Caco-2 (cell line): Measurements from ENCODE around the gene ACSS1. TPM values are rescaled to one million over a fixed set of nuclear protein-coding genes. Genes with fewer than 3 reads are reported as not detected.

Source experiments
- BruUV-seq: library from RNA; stranded (reverse); fragments of 400-500 nt; replicated peaks from 2 replicates; lab custom pipeline; 2021; lab: Mats Ljungman, UMichigan
- CTCF ChIA-PET: fragments of 300-600 bp; sonication (Branson Sonifier 250); formaldehyde crosslinking; loops from one replicate; lab custom pipeline; 2022; ENCODE audit warnings: antibody characterized with exemption; lab: Charles Lee
- POLR2A ChIA-PET: fragments of 300-600 bp; sonication (Branson Sonifier 250); formaldehyde crosslinking; loops from one replicate; lab custom pipeline; 2022; ENCODE audit warnings: antibody characterized with exemption; lab: Charles Lee
- DNase-seq, 2 experiments: peaks; one replicate each; pipeline versions ENCODE4 v3.0.0 to v3.0.0-alpha.2; 2020 to 2022
- H3K27me3 ChIP-seq: replicated peaks from 2 replicates; pipeline ENCODE4 v1.6.0; 2011; ENCODE audit warnings: low read length; ENCODE audit not compliant: control insufficient read depth, insufficient read depth
- H3K36me3 ChIP-seq: 2 replicates; pipeline ENCODE4 v1.5.1; 2011; ENCODE audit warnings: low read length; ENCODE audit not compliant: control insufficient read depth, insufficient read depth
- H3K4me1 ChIP-seq: fragments of 250-450 bp; sonication (Bioruptor Pico); 2 replicates; pipeline ENCODE4 v1.5.1; 2020; ENCODE audit warnings: mild to moderate bottlenecking
- H3K4me3 ChIP-seq: 2 replicates; pipeline ENCODE4 v1.5.1; 2011; ENCODE audit warnings: low read depth, mild to moderate bottlenecking, control low read depth, low read length
- H3K9me3 ChIP-seq: fragments of 250-450 bp; sonication (Bioruptor Pico); 2 replicates; pipeline ENCODE4 v1.5.1; 2020; ENCODE audit warnings: mild to moderate bottlenecking, moderate library complexity
- H3K27ac Mint-ChIP-seq: one replicate; pipeline ENCODE4 v1.8.0; 2022; ENCODE audit warnings: mixed read lengths; ENCODE audit not compliant: unreplicated experiment
- H3K27me3 Mint-ChIP-seq: one replicate; pipeline ENCODE4 v1.8.0; 2022; ENCODE audit warnings: mixed read lengths; ENCODE audit not compliant: insufficient read depth, unreplicated experiment
- H3K36me3 Mint-ChIP-seq: one replicate; pipeline ENCODE4 v1.8.0; 2022; ENCODE audit warnings: mild to moderate bottlenecking, mixed read lengths; ENCODE audit not compliant: insufficient read depth, unreplicated experiment
- H3K4me1 Mint-ChIP-seq: one replicate; pipeline ENCODE4 v1.8.0; 2022; ENCODE audit warnings: low read depth, mixed read lengths; ENCODE audit not compliant: unreplicated experiment
- H3K4me3 Mint-ChIP-seq: one replicate; pipeline ENCODE4 v1.8.0; 2022; ENCODE audit warnings: mild to moderate bottlenecking, moderate library complexity, mixed read lengths; ENCODE audit not compliant: unreplicated experiment
- H3K9me3 Mint-ChIP-seq: one replicate; pipeline ENCODE4 v1.8.0; 2022; ENCODE audit warnings: mixed read lengths; ENCODE audit not compliant: unreplicated experiment
- intact Hi-C: fragments of 100-400 bp; cut with micrococcal nuclease; formaldehyde crosslinking; loops from one replicate; pipeline ENCODE4 v1.10.0; 2022; ENCODE audit not compliant: unreplicated experiment
- total RNA-seq: library from RNA; stranded (reverse); gene quantifications from 2 replicates; pipeline ENCODE4 v1.2.3, GENCODE V29; 2022
- TF ChIP-seq, protein P1 (sequence below), 2 experiments: fragments of 200-600 bp in 1 of 2; IDR thresholded peaks; 1 replicate in 1 of 2; 2 replicates in 1 of 2; pipeline versions ENCODE4 v1.5.1 to v1.8.0; 2011 to 2022; ENCODE audit warnings: antibody characterized with exemption in 1 of 2, control low read depth in 1 of 2, inconsistent platforms in 1 of 2, low read depth in 1 of 2, low read length in 1 of 2, mild to moderate bottlenecking in 1 of 2, moderate library complexity in 1 of 2; ENCODE audit not compliant: insufficient read depth in 1 of 2, severe bottlenecking in 1 of 2, unreplicated experiment in 1 of 2

The ACSS1 gene
- total RNA-seq, 1 experiment from 2014 or later: 113 TPM

DNA sequence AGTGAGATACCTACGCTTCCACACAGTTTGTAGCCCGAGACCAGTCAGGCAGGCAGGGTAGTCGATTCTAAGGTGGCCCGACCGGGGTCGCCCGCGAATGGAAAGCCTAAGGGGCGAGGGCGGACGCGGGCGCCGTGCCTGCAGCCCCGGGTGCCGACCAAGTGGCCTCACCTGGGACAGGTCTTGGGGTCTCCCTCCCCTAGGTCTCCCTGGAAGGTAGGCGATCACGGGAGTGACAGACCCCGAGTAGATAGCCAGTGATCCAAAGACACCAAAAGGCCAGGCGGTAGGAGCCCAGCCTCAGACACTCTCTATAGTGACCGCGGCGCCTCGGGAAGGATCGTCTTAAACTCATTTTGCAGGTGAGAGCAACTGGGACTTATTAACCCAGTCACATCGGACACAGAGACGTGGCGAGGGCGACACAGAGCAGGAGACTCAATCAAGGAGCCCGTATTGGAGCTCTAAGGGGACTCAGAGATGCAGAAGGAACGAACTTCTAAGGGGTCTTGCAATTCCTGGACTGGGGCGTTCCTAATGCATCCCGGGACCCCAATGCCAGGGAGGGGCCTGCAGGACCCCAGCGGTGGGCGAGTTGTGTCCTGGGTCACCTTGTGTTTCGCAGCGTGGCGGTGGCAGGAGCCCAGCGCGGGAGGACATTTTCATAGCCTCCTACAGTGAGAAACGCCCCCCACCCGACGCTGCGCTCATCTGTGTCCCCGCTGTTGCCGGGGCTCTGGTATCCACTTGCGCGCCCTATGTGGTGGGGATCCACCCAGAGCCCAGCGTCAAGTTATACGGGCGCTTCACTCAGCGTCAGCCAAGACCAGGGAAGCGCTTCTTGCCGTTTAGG is 26.1 kb upstream of the ACSS1 start:
- no peaks in the 10 kb centered on the region for H3K4me1 Mint-ChIP-seq
- no peaks in the 10 kb centered on the region for H3K36me3 ChIP-seq
- no peaks in the 10 kb centered on the region for H3K36me3 Mint-ChIP-seq
- no peaks in the 10 kb centered on the region for H3K27me3 Mint-ChIP-seq
- H3K4me3 ChIP-seq: no peak overlapping the region
- no TSS peak for BruUV-seq
- ChIA-PET POLR2A (no interaction called here), CTCF (no interaction called here)
- no peak overlapping the region for H3K27ac Mint-ChIP-seq
- DNase-seq: no peak
- no peaks in the 10 kb centered on the region for H3K9me3 Mint-ChIP-seq
- intact Hi-C loops: no loop called here
- TF ChIP-seq, protein P1, sequence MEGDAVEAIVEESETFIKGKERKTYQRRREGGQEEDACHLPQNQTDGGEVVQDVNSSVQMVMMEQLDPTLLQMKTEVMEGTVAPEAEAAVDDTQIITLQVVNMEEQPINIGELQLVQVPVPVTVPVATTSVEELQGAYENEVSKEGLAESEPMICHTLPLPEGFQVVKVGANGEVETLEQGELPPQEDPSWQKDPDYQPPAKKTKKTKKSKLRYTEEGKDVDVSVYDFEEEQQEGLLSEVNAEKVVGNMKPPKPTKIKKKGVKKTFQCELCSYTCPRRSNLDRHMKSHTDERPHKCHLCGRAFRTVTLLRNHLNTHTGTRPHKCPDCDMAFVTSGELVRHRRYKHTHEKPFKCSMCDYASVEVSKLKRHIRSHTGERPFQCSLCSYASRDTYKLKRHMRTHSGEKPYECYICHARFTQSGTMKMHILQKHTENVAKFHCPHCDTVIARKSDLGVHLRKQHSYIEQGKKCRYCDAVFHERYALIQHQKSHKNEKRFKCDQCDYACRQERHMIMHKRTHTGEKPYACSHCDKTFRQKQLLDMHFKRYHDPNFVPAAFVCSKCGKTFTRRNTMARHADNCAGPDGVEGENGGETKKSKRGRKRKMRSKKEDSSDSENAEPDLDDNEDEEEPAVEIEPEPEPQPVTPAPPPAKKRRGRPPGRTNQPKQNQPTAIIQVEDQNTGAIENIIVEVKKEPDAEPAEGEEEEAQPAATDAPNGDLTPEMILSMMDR (IDR thresholded peaks at IDR 0.05; ENCODE audit: insufficient read depth in 1 of 2, low read depth in 1 of 2, low read length in 1 of 2, severe bottlenecking in 1 of 2, unreplicated experiment in 1 of 2): no peak
- H3K4me3 Mint-ChIP-seq: no peak overlapping the region
- no peaks in the 10 kb centered on the region for H3K27me3 ChIP-seq
- peaks cover 14% of the 10 kb centered on the region; the same call in 1 of the 2 replicates for H3K9me3 ChIP-seq
- no peaks in the 10 kb centered on the region for H3K4me1 ChIP-seq

DNA sequence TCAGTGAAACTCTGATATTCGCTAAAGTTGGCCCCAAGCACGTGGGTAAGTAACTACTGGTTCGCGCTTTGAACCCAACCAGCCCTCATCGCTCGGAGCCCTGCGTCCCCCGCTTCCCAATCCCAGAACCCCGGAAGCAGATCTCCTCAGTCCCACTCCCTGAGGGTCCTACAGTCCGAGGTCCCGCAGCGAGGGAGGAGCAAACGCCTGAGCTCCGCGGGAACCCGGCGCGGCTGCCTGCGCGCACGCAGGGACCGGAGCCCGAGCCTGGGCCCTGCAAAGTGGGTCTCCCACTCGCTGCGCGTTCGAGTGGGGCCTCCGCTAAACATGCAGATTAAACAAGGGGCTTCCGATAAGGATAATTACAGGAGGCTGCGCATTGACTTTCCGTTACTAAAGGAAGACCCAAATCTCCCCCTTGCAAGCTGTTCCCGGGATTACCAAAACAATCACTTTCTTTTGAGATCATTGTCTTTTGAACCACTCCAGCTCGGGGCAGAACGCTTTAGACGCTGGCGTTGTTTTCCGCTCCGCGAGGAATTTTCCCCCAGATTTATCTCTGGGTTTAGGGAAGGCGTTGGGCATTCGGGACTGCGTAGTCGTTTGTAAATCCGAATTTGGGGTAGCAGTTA is 25.3 kb upstream of the ACSS1 start:
- H3K36me3 ChIP-seq: no peaks in the 10 kb centered on the region
- no peaks in the 10 kb centered on the region for H3K4me1 ChIP-seq
- no peak overlapping the region for H3K4me3 ChIP-seq
- H3K9me3 ChIP-seq: peaks cover 14% of the 10 kb centered on the region; the same call in 1 of the 2 replicates
- no peaks in the 10 kb centered on the region for H3K4me1 Mint-ChIP-seq
- no peaks in the 10 kb centered on the region for H3K9me3 Mint-ChIP-seq
- BruUV-seq: no TSS peak
- intact Hi-C loops: no loop called here
- no peaks in the 10 kb centered on the region for H3K27me3 Mint-ChIP-seq
- H3K27ac Mint-ChIP-seq: no peak overlapping the region
- no peaks in the 10 kb centered on the region for H3K27me3 ChIP-seq
- POLR2A ChIA-PET: no interaction called here
- TF ChIP-seq, protein P1 (IDR thresholded peaks at IDR 0.05; ENCODE audit: insufficient read depth in 1 of 2, low read depth in 1 of 2, low read length in 1 of 2, severe bottlenecking in 1 of 2, unreplicated experiment in 1 of 2): no peak
- CTCF ChIA-PET: no interaction called here
- no peak overlapping the region for H3K4me3 Mint-ChIP-seq
- no peak for DNase-seq
- no peaks in the 10 kb centered on the region for H3K36me3 Mint-ChIP-seq

DNA sequence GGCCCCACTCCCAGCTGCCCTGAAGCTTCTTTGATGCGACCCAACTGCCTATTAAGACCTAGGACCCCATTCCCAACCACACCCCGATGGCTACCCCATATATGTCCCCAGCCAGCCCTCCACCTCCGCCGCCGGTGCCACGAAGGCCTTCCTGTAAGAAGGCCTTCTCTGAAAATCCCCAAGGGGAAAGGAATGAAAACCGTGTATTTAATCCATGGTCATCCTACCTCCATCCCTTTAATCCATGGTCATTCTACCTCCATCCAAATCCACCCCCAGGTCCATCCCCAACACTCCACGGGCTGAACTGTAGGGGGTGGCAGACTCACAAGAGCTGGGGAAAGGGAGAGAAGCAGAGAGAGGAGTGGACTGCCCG is 24.5 kb upstream of the ACSS1 start:
- H3K36me3 Mint-ChIP-seq: no peaks in the 10 kb centered on the region
- no TSS peak for BruUV-seq
- H3K4me3 Mint-ChIP-seq: no peak overlapping the region
- ChIA-PET POLR2A (no interaction called here), CTCF (no interaction called here)
- TF ChIP-seq, protein P1 (IDR thresholded peaks at IDR 0.05; ENCODE audit: insufficient read depth in 1 of 2, low read depth in 1 of 2, low read length in 1 of 2, severe bottlenecking in 1 of 2, unreplicated experiment in 1 of 2): no peak
- intact Hi-C loops: no loop called here
- no peaks in the 10 kb centered on the region for H3K27me3 ChIP-seq
- H3K4me3 ChIP-seq: no peak overlapping the region
- H3K27me3 Mint-ChIP-seq: no peaks in the 10 kb centered on the region
- H3K36me3 ChIP-seq: no peaks in the 10 kb centered on the region
- H3K27ac Mint-ChIP-seq: no peak overlapping the region
- no peaks in the 10 kb centered on the region for H3K4me1 ChIP-seq
- no peaks in the 10 kb centered on the region for H3K9me3 Mint-ChIP-seq
- H3K9me3 ChIP-seq: peaks cover 14% of the 10 kb centered on the region; the same call in 1 of the 2 replicates
- no peaks in the 10 kb centered on the region for H3K4me1 Mint-ChIP-seq
- DNase-seq: no peak
